ENCODE measurements around the gene CCL14.

The CCL14 gene

GRCh38 chr17:36004594-36005108, 18.1 kb upstream of the CCL14 start:
- Histone ChIP-seq H4K20me1 (ENCODE audit: control insufficient read depth, insufficient read depth, low read depth, low read length) (no peaks in the 10 kb centered on the region), H3K36me3 (ENCODE audit: control insufficient read depth, low read length) (no peaks in the 10 kb centered on the region), H3K4me2 (ENCODE audit: low read length) (no peak overlapping the region), H3K4me3 (ENCODE audit: low read length) (no peak overlapping the region), H3K9me2 (replicated peaks; ENCODE audit: control insufficient read depth, low read length) (no peaks in the 10 kb centered on the region), H3K4me1 (ENCODE audit: control insufficient read depth, low read length) (no peaks in the 10 kb centered on the region), H3F3A (ENCODE audit: control insufficient read depth, insufficient read depth) (no peaks in the 10 kb centered on the region), H3K27ac (ENCODE audit: low read depth, low read length) (no peak overlapping the region), H3K27me3 (ENCODE audit: control insufficient read depth, low read length) (peaks cover 37% of the 10 kb centered on the region), H3K9me3 (ENCODE audit: control insufficient read depth, insufficient read depth, low read length) (peaks cover 7% of the 10 kb centered on the region; the same call in 1 of the 2 replicates), H3K79me2 (ENCODE audit: control insufficient read depth, low read length) (no peaks in the 10 kb centered on the region)
- TF ChIP-seq EZH2phosphoT487 (IDR thresholded peaks at IDR 0.05; ENCODE audit: borderline replicate concordance, low read length) (no peak), CTCF (IDR thresholded peaks at IDR 0.05; ENCODE audit: low read depth, low read length, poor library complexity, severe bottlenecking) (no peak)

GRCh38 chr17:36002631-36003030, 16.1 kb upstream of the CCL14 start:
- no peak for TF ChIP-seq EZH2phosphoT487 (IDR thresholded peaks at IDR 0.05; ENCODE audit: borderline replicate concordance, low read length)
- no peak for TF ChIP-seq CTCF (IDR thresholded peaks at IDR 0.05; ENCODE audit: low read depth, low read length, poor library complexity, severe bottlenecking)
- no peaks in the 10 kb centered on the region for H4K20me1 ChIP-seq (ENCODE audit: control insufficient read depth, insufficient read depth, low read depth, low read length)
- H3K36me3 ChIP-seq (ENCODE audit: control insufficient read depth, low read length) = no peaks in the 10 kb centered on the region
- H3K27ac ChIP-seq (ENCODE audit: low read depth, low read length) = no peak overlapping the region
- H3K79me2 ChIP-seq (ENCODE audit: control insufficient read depth, low read length) = no peaks in the 10 kb centered on the region
- no peak overlapping the region for H3K4me3 ChIP-seq (ENCODE audit: low read length)
- no peaks in the 10 kb centered on the region for H3F3A ChIP-seq (ENCODE audit: control insufficient read depth, insufficient read depth)
- no peaks in the 10 kb centered on the region for H3K9me2 ChIP-seq (replicated peaks; ENCODE audit: control insufficient read depth, low read length)
- H3K9me3 ChIP-seq (ENCODE audit: control insufficient read depth, insufficient read depth, low read length) = no peaks in the 10 kb centered on the region
- no peaks in the 10 kb centered on the region for H3K4me1 ChIP-seq (ENCODE audit: control insufficient read depth, low read length)
- H3K27me3 ChIP-seq (ENCODE audit: control insufficient read depth, low read length) = peaks cover 41% of the 10 kb centered on the region
- H3K4me2 ChIP-seq (ENCODE audit: low read length) = no peak overlapping the region

- Histone ChIP-seq H3K27ac (ENCODE audit: low read depth, low read length) (no peak overlapping the region), H3K4me2 (ENCODE audit: low read length) (no peak overlapping the region), H3K9me2 (replicated peaks; ENCODE audit: control insufficient read depth, low read length) (no peaks in the 10 kb centered on the region), H3K79me2 (ENCODE audit: control insufficient read depth, low read length) (no peaks in the 10 kb centered on the region), H3K36me3 (ENCODE audit: control insufficient read depth, low read length) (no peaks in the 10 kb centered on the region), H3K4me1 (ENCODE audit: control insufficient read depth, low read length) (no peaks in the 10 kb centered on the region), H4K20me1 (ENCODE audit: control insufficient read depth, insufficient read depth, low read depth, low read length) (no peaks in the 10 kb centered on the region), H3K27me3 (ENCODE audit: control insufficient read depth, low read length) (peaks cover 41% of the 10 kb centered on the region), H3K9me3 (ENCODE audit: control insufficient read depth, insufficient read depth, low read length) (no peaks in the 10 kb centered on the region), H3K4me3 (ENCODE audit: low read length) (no peak overlapping the region), H3F3A (ENCODE audit: control insufficient read depth, insufficient read depth) (no peaks in the 10 kb centered on the region)
- TF ChIP-seq CTCF (IDR thresholded peaks at IDR 0.05; ENCODE audit: low read depth, low read length, poor library complexity, severe bottlenecking) = no peak
- no peak for TF ChIP-seq EZH2phosphoT487 (IDR thresholded peaks at IDR 0.05; ENCODE audit: borderline replicate concordance, low read length)
Observed at GRCh38 chr17:36001862-36002603, 15.5 kb upstream of the CCL14 start.

Data from DOHH2 (cell line).